Activated B cell treated with CpG ODN at 0.5 μM for 24 hours (primary cell): ENCODE data around the gene TMEM95. TPM values are rescaled to one million over a fixed set of nuclear protein-coding genes. Genes with fewer than 3 reads are reported as not detected.

Experiments
- ATAC-seq: fragments of 200-7000 bp; cut with Tn5 transposase; one replicate; pipeline ENCODE4 v1.10.0; 2021; ENCODE audit warnings: low read depth, mild to moderate bottlenecking, moderate library complexity
- CTCF ChIA-PET: fragments of 350-600 bp; sonication (Branson Sonifier 250); formaldehyde crosslinking; loops from one replicate; lab custom pipeline; 2021; ENCODE audit warnings: antibody characterized with exemption; lab: Charles Lee
- POLR2A ChIA-PET: fragments of 350-600 bp; sonication (Branson Sonifier 250); formaldehyde crosslinking; loops from one replicate; lab custom pipeline; 2021; ENCODE audit warnings: antibody characterized with exemption; lab: Charles Lee
- DNase-seq: peaks from one replicate; pipeline ENCODE4 v3.0.0; 2022
- H3K27ac Mint-ChIP-seq: one replicate; pipeline ENCODE4 v1.8.0; 2020; ENCODE audit warnings: mixed read lengths
- H3K27me3 Mint-ChIP-seq: one replicate; pipeline ENCODE4 v1.8.0; 2021; ENCODE audit warnings: mixed read lengths
- H3K36me3 Mint-ChIP-seq: one replicate; pipeline ENCODE4 v1.8.0; 2021; ENCODE audit warnings: low read depth, mixed read lengths
- H3K4me1 Mint-ChIP-seq: one replicate; pipeline ENCODE4 v1.8.0; 2021; ENCODE audit warnings: mixed read lengths
- H3K4me3 Mint-ChIP-seq: one replicate; pipeline ENCODE4 v1.8.0; 2020; ENCODE audit warnings: mild to moderate bottlenecking, mixed read lengths
- H3K9me3 Mint-ChIP-seq: one replicate; pipeline ENCODE4 v1.8.0; 2020; ENCODE audit warnings: mixed read lengths
- CTCF ChIP-seq: fragments of 200-600 bp; IDR thresholded peaks from one replicate; pipeline ENCODE4 v1.8.0; 2022; ENCODE audit warnings: antibody characterized with exemption, mild to moderate bottlenecking
- intact Hi-C: fragments of 100-400 bp; cut with micrococcal nuclease; formaldehyde crosslinking; loops from one replicate; pipeline ENCODE4 v1.15.1; 2024
- total RNA-seq: library from RNA; stranded (reverse); gene quantifications from 2 replicates; pipeline ENCODE4 v1.2.3, GENCODE V29; 2022

TMEM95 gene
- not detected in 2 replicates for total RNA-seq

GRCh38 chr17:7355053-7355452 is at the start of gene TMEM95:
TMEM95 (plus strand) TSS chr17:7355156; CDS start chr17:7355205, 49 bp downstream.
- ATAC-seq (no peak), DNase-seq (no peak)
- Mint-ChIP-seq H3K36me3 (peaks cover 2% of the 10 kb centered on the region), H3K9me3 (no peaks in the 10 kb centered on the region), H3K4me3 (no peak within 1 kb of the TSS), H3K27me3 (no peaks in the 10 kb centered on the region), H3K27ac (peak within 1 kb of the TSS; percentile 43), H3K4me1 (peaks cover 36% of the 10 kb centered on the region)
- ChIA-PET POLR2A (interaction anchor here (0.6 to 2.0 kb wide), 11 partner anchors 18 to 229 kb away, joined by 3 to 12 read pairs (median 6); partner anchors contain the start of genes ACAP1, CD68, FGF11 and MPDU1), CTCF (interaction anchor here (0.9 to 4.2 kb wide), 11 partner anchors 21 to 332 kb away, joined by 3 to 31 read pairs (median 7); partner anchors contain the start of genes MPDU1, SENP3, SOX15 and TNFSF13)
- intact Hi-C loops = no loop called here
- no peak for TF ChIP-seq CTCF

GRCh38 chr17:7306911-7307685 is 47.9 kb upstream of the TMEM95 start, which contains the start of gene EIF5A:
EIF5A (plus strand) TSS chr17:7307628; CDS start chr17:7309636, 2,008 bp downstream.
- DNase-seq (peak; percentile 98), ATAC-seq (peak; percentile 72)
- POLR2A ChIA-PET = interaction anchor here (0.6 to 3.0 kb wide), 7 partner anchors 11 to 380 kb away, joined by 3 to 13 read pairs (median 3); partner anchors contain the start of genes ACAP1 and TP53
- Mint-ChIP-seq H3K9me3 (no peaks in the 10 kb centered on the region), H3K4me1 (peaks cover 38% of the 10 kb centered on the region), H3K27me3 (no peaks in the 10 kb centered on the region), H3K36me3 (peaks cover 48% of the 10 kb centered on the region), H3K27ac (peak within 1 kb of the TSS; percentile 99), H3K4me3 (peak within 1 kb of the TSS; percentile 96)
- CTCF ChIA-PET = interaction anchor here (2.0 kb wide), 1 partner anchor 11 kb away, joined by 11 read pairs; no protein-coding TSS in a partner anchor
- no peak for TF ChIP-seq CTCF
- intact Hi-C loops = loop anchor here (1.0 to 2.0 kb wide), 13 partner anchors 8 to 380 kb away; partner anchors contain the start of genes ELP5, GABARAP, GPS2 and NEURL4

- ATAC-seq = no peak
Measured at GRCh38 chr17:7307686-7308624, 47.0 kb upstream of the TMEM95 start.

More at GRCh38 chr17:7307686-7308624, 47.0 kb upstream of the TMEM95 start:
- H3K36me3 Mint-ChIP-seq = peaks cover 56% of the 10 kb centered on the region
- no peaks in the 10 kb centered on the region for H3K27me3 Mint-ChIP-seq
- ChIA-PET POLR2A (interaction anchor here (0.6 to 3.8 kb wide), 11 partner anchors 22 to 537 kb away, joined by 3 to 62 read pairs (median 7); partner anchors contain the start of genes ACAP1, CD68, NEURL4 and PHF23), CTCF (interaction anchor here (1.1 to 1.8 kb wide), 2 partner anchors 29 to 262 kb away, joined by 4 read pairs; partner anchors contain the start of gene ACAP1)
- peak overlapping the region; percentile 99 for H3K27ac Mint-ChIP-seq
- peak overlapping the region; percentile 96 for H3K4me3 Mint-ChIP-seq
- DNase-seq = peak; percentile 55
- H3K9me3 Mint-ChIP-seq = no peaks in the 10 kb centered on the region
- intact Hi-C loops = loop anchor here (1.0 to 2.0 kb wide), 13 partner anchors 7 to 379 kb away; partner anchors contain the start of genes ELP5, GABARAP, GPS2 and NEURL4
- peaks cover 46% of the 10 kb centered on the region for H3K4me1 Mint-ChIP-seq
- TF ChIP-seq CTCF = no peak
